Natural killer cell (primary cell): ENCODE results near the gene CCDC74A. TPM values are rescaled to one million over a fixed set of nuclear protein-coding genes. Genes with fewer than 3 reads are reported as not detected.
A peak's percentile ranks its signal among the peaks of the same experiment; 100 is the strongest.
"Not testable (repeated sequence)": the region's sequence is repeated elsewhere in the genome, so short reads cannot be mapped to it uniquely, and the experiment has no call there.

Experiments used
- ATAC-seq, 3 donors: fragments of 150-1000 bp in 2 of 3; fragments of 200-7000 bp in 1 of 3; cut with Tn5 transposase; 1 replicate in 1 of 3; 2 replicates in 2 of 3; pipeline ENCODE4 v1.10.0; 2021; ENCODE audit warnings: mild to moderate bottlenecking in 2 of 3, moderate library complexity in 2 of 3
- DNase-seq, 2 donors: peaks; one replicate each; pipeline versions ENCODE4 v3.0.0 to v3.0.0-alpha.2; 2013 to 2021; ENCODE audit warnings: mixed read lengths in 1 of 2
- H3K27ac ChIP-seq: one replicate; pipeline ENCODE4 v1.5.1; 2013; ENCODE audit warnings: mild to moderate bottlenecking, low read length
- H3K27me3 ChIP-seq: one replicate; pipeline ENCODE4 v1.6.1; 2013; ENCODE audit warnings: low read length; ENCODE audit not compliant: control insufficient read depth, insufficient read depth
- H3K36me3 ChIP-seq: one replicate; pipeline ENCODE4 v1.6.1; 2013; ENCODE audit warnings: low read length; ENCODE audit not compliant: control insufficient read depth, insufficient read depth
- H3K4me1 ChIP-seq: one replicate; pipeline ENCODE4 v1.6.1; 2013; ENCODE audit warnings: low read length; ENCODE audit not compliant: control insufficient read depth, insufficient read depth
- H3K4me3 ChIP-seq: one replicate; pipeline ENCODE4 v1.5.1; 2013; ENCODE audit warnings: low read length
- H3K9me3 ChIP-seq: one replicate; pipeline ENCODE4 v1.6.1; 2013; ENCODE audit warnings: low read length; ENCODE audit not compliant: control insufficient read depth, insufficient read depth
- H3K27ac Mint-ChIP-seq, 2 donors: one replicate each; pipeline ENCODE4 v1.8.0; 2022; ENCODE audit warnings: mild to moderate bottlenecking in 2 of 2, mixed read lengths in 2 of 2, moderate library complexity in 1 of 2
- H3K27me3 Mint-ChIP-seq, 2 donors: one replicate each; pipeline ENCODE4 v1.8.0; 2022; ENCODE audit warnings: low read depth in 2 of 2, mixed read lengths in 2 of 2
- H3K36me3 Mint-ChIP-seq: one replicate; pipeline ENCODE4 v1.8.0; 2022; ENCODE audit warnings: mixed read lengths
- H3K4me1 Mint-ChIP-seq, 2 donors: one replicate each; pipeline ENCODE4 v1.8.0; 2022; ENCODE audit warnings: mixed read lengths in 2 of 2
- H3K4me3 Mint-ChIP-seq: one replicate; pipeline ENCODE4 v1.8.0; 2022; ENCODE audit warnings: mild to moderate bottlenecking, moderate library complexity, mixed read lengths
- H3K9me3 Mint-ChIP-seq, 2 donors: one replicate each; pipeline ENCODE4 v1.8.0; 2022; ENCODE audit warnings: mixed read lengths in 2 of 2
- WGBS: methylation state at CpG from one replicate; pipeline ENCODE4 v1.1.7; 2013; ENCODE audit warnings: missing lambda C conversion rate; ENCODE audit not compliant: insufficient coverage; 5-methylcytosine and 5-hydroxymethylcytosine counted together
- intact Hi-C: fragments of 100-400 bp; cut with micrococcal nuclease; formaldehyde crosslinking; loops from one replicate; pipeline ENCODE4 v1.14.2; 2022
- total RNA-seq, 4 donors: library from RNA; stranded (reverse); fragments of 120-200 nt in 1 of 4; gene quantifications; one replicate each; pipeline versions ENCODE4 v1.2.3 to v1.2.4, GENCODE V29; 2013 to 2022
- TF ChIP-seq, protein P1 (sequence below): fragments of 200-600 bp; IDR thresholded peaks from one replicate; pipeline ENCODE4 v1.8.0; 2022; ENCODE audit warnings: antibody characterized with exemption

Gene CCDC74A
- total RNA-seq, 3 donors from 2014 or later (not counting 1 experiment from before 2014, with no cell fraction given), result 0.95 to 1.5 (median 1.4) TPM

DNA sequence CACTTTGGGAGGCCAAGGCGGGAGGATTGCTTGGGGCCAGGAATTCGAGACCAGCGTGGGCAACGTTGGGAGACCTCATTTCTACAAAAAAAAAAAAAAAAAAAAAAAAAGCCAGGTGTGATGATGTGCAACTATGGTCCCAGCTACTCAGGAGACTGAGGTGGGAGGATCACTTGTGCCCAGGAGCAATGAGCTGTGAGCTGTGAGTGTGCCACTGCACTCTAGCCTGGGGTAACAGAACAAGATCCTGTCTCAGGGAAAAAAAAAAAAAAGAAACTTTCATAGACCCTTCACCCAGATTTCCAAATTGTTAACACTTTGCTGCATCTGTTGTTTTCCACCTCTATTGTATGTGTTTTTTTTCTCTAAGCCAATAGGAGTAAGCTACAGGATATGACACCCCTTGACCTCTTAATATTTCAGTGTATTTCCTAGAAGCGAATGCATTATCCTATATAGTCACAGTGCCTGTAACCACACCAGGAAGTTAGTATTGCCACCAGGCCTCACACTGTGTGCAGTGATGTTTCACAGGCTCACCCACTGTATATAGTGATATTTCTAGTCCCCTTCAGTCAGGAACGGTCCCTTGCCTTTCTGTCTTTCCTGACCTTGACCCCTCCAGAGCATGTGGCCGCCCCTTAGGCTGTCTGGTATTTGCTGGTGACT, 23.5 kb upstream of the CCDC74A start:
- H3K36me3 Mint-ChIP-seq, H3K27ac ChIP-seq, DNase-seq, H3K9me3 ChIP-seq, H3K4me3 ChIP-seq, H3K27me3 ChIP-seq, intact Hi-C loops, H3K9me3 Mint-ChIP-seq, H3K27me3 Mint-ChIP-seq: not testable (repeated sequence)
- H3K4me1 ChIP-seq, result peaks cover 22% of the 10 kb centered on the region
- peaks cover 29% of the 10 kb centered on the region for H3K36me3 ChIP-seq
- Mint-ChIP-seq H3K4me3 (peak overlapping the region; percentile 72), H3K4me1 (peaks cover 8 to 12% of the 10 kb centered on the region in 2 donors), H3K27ac (peak overlapping the region; percentile 72 to 87)
- peak; percentile 83 to 88 (median 87) for ATAC-seq
- WGBS, result 70% methylated on average over 3 of the region's 7 CpGs

- peaks cover 33% of the 10 kb centered on the region for H3K36me3 ChIP-seq
- no peaks in the 10 kb centered on the region for H3K9me3 Mint-ChIP-seq
- intact Hi-C loops, result no loop called here
- no peak overlapping the region for H3K4me3 Mint-ChIP-seq
- TF ChIP-seq, protein P1, sequence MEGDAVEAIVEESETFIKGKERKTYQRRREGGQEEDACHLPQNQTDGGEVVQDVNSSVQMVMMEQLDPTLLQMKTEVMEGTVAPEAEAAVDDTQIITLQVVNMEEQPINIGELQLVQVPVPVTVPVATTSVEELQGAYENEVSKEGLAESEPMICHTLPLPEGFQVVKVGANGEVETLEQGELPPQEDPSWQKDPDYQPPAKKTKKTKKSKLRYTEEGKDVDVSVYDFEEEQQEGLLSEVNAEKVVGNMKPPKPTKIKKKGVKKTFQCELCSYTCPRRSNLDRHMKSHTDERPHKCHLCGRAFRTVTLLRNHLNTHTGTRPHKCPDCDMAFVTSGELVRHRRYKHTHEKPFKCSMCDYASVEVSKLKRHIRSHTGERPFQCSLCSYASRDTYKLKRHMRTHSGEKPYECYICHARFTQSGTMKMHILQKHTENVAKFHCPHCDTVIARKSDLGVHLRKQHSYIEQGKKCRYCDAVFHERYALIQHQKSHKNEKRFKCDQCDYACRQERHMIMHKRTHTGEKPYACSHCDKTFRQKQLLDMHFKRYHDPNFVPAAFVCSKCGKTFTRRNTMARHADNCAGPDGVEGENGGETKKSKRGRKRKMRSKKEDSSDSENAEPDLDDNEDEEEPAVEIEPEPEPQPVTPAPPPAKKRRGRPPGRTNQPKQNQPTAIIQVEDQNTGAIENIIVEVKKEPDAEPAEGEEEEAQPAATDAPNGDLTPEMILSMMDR, result no peak
- DNase-seq (no peak), ATAC-seq (no peak)
- peaks cover 25% of the 10 kb centered on the region for H3K4me1 ChIP-seq
- H3K4me3 ChIP-seq, result no peak overlapping the region
- no peaks in the 10 kb centered on the region for H3K27me3 ChIP-seq
- H3K36me3 Mint-ChIP-seq, result no peaks in the 10 kb centered on the region
- no peaks in the 10 kb centered on the region for H3K27me3 Mint-ChIP-seq
- WGBS, result 86% methylated on average over 9 of the region's 9 CpGs
- no peak overlapping the region for H3K27ac Mint-ChIP-seq
- peaks cover 11 to 20% of the 10 kb centered on the region in 2 donors for H3K4me1 Mint-ChIP-seq
- H3K9me3 ChIP-seq, result no peaks in the 10 kb centered on the region
- H3K27ac ChIP-seq, result no peak overlapping the region
These were observed 18.1 kb upstream of the CCDC74A start for GRCh38 chr2:131509615-131510014.

DNA sequence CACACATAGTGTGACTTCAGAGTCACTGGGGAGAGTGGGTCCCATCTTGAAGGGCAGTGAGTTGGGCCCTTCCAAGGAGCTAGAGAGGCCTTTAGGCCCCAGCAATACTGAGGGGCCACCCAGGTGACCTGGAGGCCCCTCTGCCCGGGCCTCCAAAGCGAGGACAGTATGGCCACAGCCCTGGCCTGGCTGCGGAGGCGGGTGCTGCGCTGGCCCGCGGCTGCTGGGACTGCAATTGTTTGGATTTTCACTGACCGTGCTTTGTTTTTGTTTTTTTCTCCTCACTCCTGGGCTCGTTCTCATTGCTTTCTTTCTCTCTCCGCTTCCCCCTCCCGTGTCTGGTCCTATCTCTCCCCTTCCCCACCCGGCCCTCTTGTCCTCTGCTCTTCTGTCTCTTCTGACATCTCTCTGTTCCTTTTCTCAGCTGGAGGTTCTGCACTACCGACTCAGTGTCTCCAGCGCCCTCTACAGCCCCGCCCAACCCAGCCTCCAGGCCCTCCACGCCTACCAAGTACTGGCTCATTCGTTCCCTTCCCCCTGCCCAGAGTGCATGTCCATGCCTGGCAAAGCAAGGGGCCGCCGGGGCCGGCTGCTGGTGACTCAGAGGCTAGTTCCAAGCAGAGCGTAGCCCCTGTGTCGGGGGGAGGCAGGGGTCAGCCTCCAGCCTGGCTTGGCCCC, 16.3 kb upstream of the CCDC74A start:
- H3K36me3 Mint-ChIP-seq, intact Hi-C loops, DNase-seq, H3K4me3 ChIP-seq, H3K9me3 ChIP-seq, H3K27me3 Mint-ChIP-seq, H3K27ac Mint-ChIP-seq, ATAC-seq, H3K27ac ChIP-seq, H3K27me3 ChIP-seq, H3K4me3 Mint-ChIP-seq, H3K9me3 Mint-ChIP-seq: not testable (repeated sequence)
- peaks cover 31% of the 10 kb centered on the region for H3K4me1 ChIP-seq
- H3K4me1 Mint-ChIP-seq, result peaks cover 15 to 33% of the 10 kb centered on the region in 2 donors
- 95% methylated on average over 22 of the region's 22 CpGs for WGBS
- peaks cover 27% of the 10 kb centered on the region for H3K36me3 ChIP-seq

- peaks cover 31% of the 10 kb centered on the region for H3K4me1 ChIP-seq
- H3K27me3 Mint-ChIP-seq, H3K27me3 ChIP-seq, H3K27ac ChIP-seq, H3K4me3 Mint-ChIP-seq, H3K9me3 Mint-ChIP-seq, H3K4me3 ChIP-seq, intact Hi-C loops, H3K36me3 Mint-ChIP-seq, H3K9me3 ChIP-seq, DNase-seq, ATAC-seq: not testable (repeated sequence)
- WGBS, result 82% methylated on average over 12 of the region's 17 CpGs
- Mint-ChIP-seq H3K27ac (peak overlapping the region in 1 of 2 donors; percentile 77), H3K4me1 (peaks cover 15 to 33% of the 10 kb centered on the region in 2 donors)
- H3K36me3 ChIP-seq, result peaks cover 25% of the 10 kb centered on the region
These were observed 15.5 kb upstream of the CCDC74A start for GRCh38 chr2:131511969-131512870.

GRCh38 chr2:131514408-131515166, 13.1 kb upstream of the CCDC74A start:
- H3K9me3 Mint-ChIP-seq, H3K36me3 Mint-ChIP-seq, H3K9me3 ChIP-seq, DNase-seq, H3K4me3 ChIP-seq, H3K27ac ChIP-seq, intact Hi-C loops, H3K27me3 Mint-ChIP-seq, H3K27me3 ChIP-seq: not testable (repeated sequence)
- ATAC-seq, result peak; percentile 31 to 71 (median 65)
- peak overlapping the region; percentile 47 for H3K4me3 Mint-ChIP-seq
- H3K36me3 ChIP-seq, result peaks cover 26% of the 10 kb centered on the region
- peaks cover 15 to 33% of the 10 kb centered on the region in 2 donors for H3K4me1 Mint-ChIP-seq
- peaks cover 31% of the 10 kb centered on the region for H3K4me1 ChIP-seq
- peak overlapping the region; percentile 64 to 68 for H3K27ac Mint-ChIP-seq
- 51% methylated on average over 15 of the region's 15 CpGs for WGBS

- H3K9me3 Mint-ChIP-seq, H3K36me3 Mint-ChIP-seq, H3K27ac ChIP-seq, H3K27me3 ChIP-seq, H3K27me3 Mint-ChIP-seq, DNase-seq, H3K9me3 ChIP-seq, intact Hi-C loops, H3K4me3 ChIP-seq: not testable (repeated sequence)
- peak overlapping the region; percentile 64 to 68 for H3K27ac Mint-ChIP-seq
- peak overlapping the region; percentile 31 for H3K4me3 Mint-ChIP-seq
- ATAC-seq, result peak; percentile 19 to 39 (median 33)
- peaks cover 15 to 33% of the 10 kb centered on the region in 2 donors for H3K4me1 Mint-ChIP-seq
- WGBS, result 60% methylated on average over 10 of the region's 14 CpGs
- Histone ChIP-seq H3K4me1 (peaks cover 31% of the 10 kb centered on the region), H3K36me3 (peaks cover 26% of the 10 kb centered on the region)
These were observed 12.5 kb upstream of the CCDC74A start for GRCh38 chr2:131515235-131515634.
